Stimulated activated memory B cell treated with anti-CD40 and anti-IgM and Interleukin-4, amounts not matched to agents 10 μg/mL and 1 μg/mL and 100 μg/mL, for 72 hours (primary cell): ENCODE measurements around the gene PLPP7.
A peak's percentile ranks its signal among the peaks of the same experiment; 100 is the strongest.

ENCODE experiments used
- ATAC-seq: fragments of 150-1000 bp; cut with Tn5 transposase; 2 replicates; pipeline ENCODE4 v1.10.0; 2021
- H3K27ac Mint-ChIP-seq: one replicate; pipeline ENCODE4 v1.8.0; 2022; ENCODE audit warnings: mild to moderate bottlenecking, mixed read lengths
- H3K27me3 Mint-ChIP-seq: one replicate; pipeline ENCODE4 v1.8.0; 2022; ENCODE audit warnings: mixed read lengths
- H3K36me3 Mint-ChIP-seq: one replicate; pipeline ENCODE4 v1.8.0; 2022; ENCODE audit warnings: mixed read lengths
- H3K4me1 Mint-ChIP-seq: one replicate; pipeline ENCODE4 v1.8.0; 2022; ENCODE audit warnings: mixed read lengths
- H3K4me3 Mint-ChIP-seq: one replicate; pipeline ENCODE4 v1.8.0; 2022; ENCODE audit warnings: mild to moderate bottlenecking, moderate library complexity, mixed read lengths
- H3K9me3 Mint-ChIP-seq: one replicate; pipeline ENCODE4 v1.8.0; 2022; ENCODE audit warnings: mixed read lengths

PLPP7 gene

GRCh38 chr9:131275332-131276093 lies 14.0 kb upstream of the PLPP7 start:
- Mint-ChIP-seq H3K4me1 (peaks cover 64% of the 10 kb centered on the region), H3K27me3 (no peaks in the 10 kb centered on the region), H3K27ac (peak overlapping the region; percentile 97), H3K36me3 (peaks cover 5% of the 10 kb centered on the region), H3K9me3 (no peaks in the 10 kb centered on the region), H3K4me3 (peak overlapping the region; percentile 100)
- ATAC-seq: peak; percentile 54

- H3K27me3 Mint-ChIP-seq: peaks cover 6% of the 10 kb centered on the region
- peak; percentile 29 for ATAC-seq
- peaks cover 5% of the 10 kb centered on the region for H3K36me3 Mint-ChIP-seq
- H3K27ac Mint-ChIP-seq: peak within 1 kb of the TSS; percentile 97
- no peaks in the 10 kb centered on the region for H3K9me3 Mint-ChIP-seq
- peaks cover 57% of the 10 kb centered on the region for H3K4me1 Mint-ChIP-seq
- peak within 1 kb of the TSS; percentile 100 for H3K4me3 Mint-ChIP-seq
These were observed 13.2 kb upstream of the PLPP7 start, which contains the start of gene FAM78A for GRCh38 chr9:131276094-131276888. Gene FAM78A (minus strand): TSS chr9:131276510. CDS start chr9:131276179, 331 bp downstream.

- Mint-ChIP-seq H3K27ac (peak overlapping the region; percentile 97), H3K4me1 (peaks cover 55% of the 10 kb centered on the region), H3K9me3 (no peaks in the 10 kb centered on the region), H3K36me3 (peaks cover 5% of the 10 kb centered on the region), H3K4me3 (peak overlapping the region; percentile 38), H3K27me3 (peaks cover 12% of the 10 kb centered on the region)
- peak; percentile 21 for ATAC-seq
These were observed 12.6 kb upstream of the PLPP7 start for GRCh38 chr9:131276891-131277286.

- Mint-ChIP-seq H3K27ac (peak overlapping the region; percentile 86), H3K4me3 (peak overlapping the region; percentile 38), H3K9me3 (no peaks in the 10 kb centered on the region), H3K36me3 (peaks cover 5% of the 10 kb centered on the region), H3K4me1 (peaks cover 55% of the 10 kb centered on the region), H3K27me3 (peaks cover 17% of the 10 kb centered on the region)
- ATAC-seq: peak; percentile 31
These were observed 12.1 kb upstream of the PLPP7 start for GRCh38 chr9:131277287-131277909.

- ATAC-seq: peak; percentile 72
- peaks cover 50% of the 10 kb centered on the region for H3K4me1 Mint-ChIP-seq
- peaks cover 5% of the 10 kb centered on the region for H3K36me3 Mint-ChIP-seq
- no peaks in the 10 kb centered on the region for H3K9me3 Mint-ChIP-seq
- peak overlapping the region; percentile 86 for H3K27ac Mint-ChIP-seq
- H3K4me3 Mint-ChIP-seq: peak overlapping the region; percentile 94
- H3K27me3 Mint-ChIP-seq: peaks cover 18% of the 10 kb centered on the region
These were observed 11.4 kb upstream of the PLPP7 start for GRCh38 chr9:131277910-131278701.

GRCh38 chr9:131278702-131279111 lies 10.8 kb upstream of the PLPP7 start:
- peaks cover 18% of the 10 kb centered on the region for H3K27me3 Mint-ChIP-seq
- H3K4me1 Mint-ChIP-seq: peaks cover 44% of the 10 kb centered on the region
- ATAC-seq: no peak
- H3K36me3 Mint-ChIP-seq: peaks cover 5% of the 10 kb centered on the region
- H3K27ac Mint-ChIP-seq: peak overlapping the region; percentile 86
- H3K4me3 Mint-ChIP-seq: no peak overlapping the region
- no peaks in the 10 kb centered on the region for H3K9me3 Mint-ChIP-seq

- H3K4me1 Mint-ChIP-seq: peaks cover 38% of the 10 kb centered on the region
- no peaks in the 10 kb centered on the region for H3K9me3 Mint-ChIP-seq
- H3K27ac Mint-ChIP-seq: peak overlapping the region; percentile 86
- H3K4me3 Mint-ChIP-seq: no peak overlapping the region
- H3K27me3 Mint-ChIP-seq: peaks cover 18% of the 10 kb centered on the region
- ATAC-seq: no peak
- peaks cover 5% of the 10 kb centered on the region for H3K36me3 Mint-ChIP-seq
These were observed 10.2 kb upstream of the PLPP7 start for GRCh38 chr9:131279196-131279862.

- Mint-ChIP-seq H3K27me3 (peaks cover 18% of the 10 kb centered on the region), H3K4me3 (no peak overlapping the region), H3K36me3 (peaks cover 5% of the 10 kb centered on the region), H3K9me3 (no peaks in the 10 kb centered on the region), H3K27ac (no peak overlapping the region), H3K4me1 (peaks cover 31% of the 10 kb centered on the region)
- ATAC-seq: no peak
These were observed 9.5 kb upstream of the PLPP7 start for GRCh38 chr9:131279863-131280570.

GRCh38 chr9:131280660-131281059 lies 8.9 kb upstream of the PLPP7 start:
- no peaks in the 10 kb centered on the region for H3K9me3 Mint-ChIP-seq
- H3K4me1 Mint-ChIP-seq: peaks cover 24% of the 10 kb centered on the region
- H3K36me3 Mint-ChIP-seq: peaks cover 5% of the 10 kb centered on the region
- H3K4me3 Mint-ChIP-seq: no peak overlapping the region
- ATAC-seq: no peak
- H3K27me3 Mint-ChIP-seq: peaks cover 18% of the 10 kb centered on the region
- no peak overlapping the region for H3K27ac Mint-ChIP-seq

GRCh38 chr9:131281119-131281965 lies 8.2 kb upstream of the PLPP7 start:
- H3K27ac Mint-ChIP-seq: no peak overlapping the region
- H3K36me3 Mint-ChIP-seq: peaks cover 2% of the 10 kb centered on the region
- H3K27me3 Mint-ChIP-seq: peaks cover 18% of the 10 kb centered on the region
- peaks cover 19% of the 10 kb centered on the region for H3K4me1 Mint-ChIP-seq
- ATAC-seq: no peak
- H3K4me3 Mint-ChIP-seq: no peak overlapping the region
- H3K9me3 Mint-ChIP-seq: no peaks in the 10 kb centered on the region

- Mint-ChIP-seq H3K4me1 (peaks cover 17% of the 10 kb centered on the region), H3K27me3 (peaks cover 18% of the 10 kb centered on the region), H3K27ac (no peak overlapping the region), H3K9me3 (no peaks in the 10 kb centered on the region), H3K36me3 (no peaks in the 10 kb centered on the region), H3K4me3 (no peak overlapping the region)
- no peak for ATAC-seq
These were observed 7.3 kb upstream of the PLPP7 start for GRCh38 chr9:131282175-131282574.

GRCh38 chr9:131282688-131283422 lies 6.7 kb upstream of the PLPP7 start:
- ATAC-seq: no peak
- H3K4me1 Mint-ChIP-seq: peaks cover 17% of the 10 kb centered on the region
- H3K4me3 Mint-ChIP-seq: no peak overlapping the region
- no peaks in the 10 kb centered on the region for H3K9me3 Mint-ChIP-seq
- H3K27me3 Mint-ChIP-seq: peaks cover 18% of the 10 kb centered on the region
- H3K27ac Mint-ChIP-seq: no peak overlapping the region
- H3K36me3 Mint-ChIP-seq: no peaks in the 10 kb centered on the region
